ENCODE measurements around the gene SLIT3. TPM values are rescaled to one million over a fixed set of nuclear protein-coding genes. Genes with fewer than 3 reads are reported as not detected.

Gene SLIT3
- total RNA-seq, 1 experiment from 2014 or later: 0.92 TPM

GRCh38 chr5:169304175-169304574 is 3.2 kb upstream of the SLIT3 start:
- no peak for TF ChIP-seq CTCF (conservative IDR thresholded peaks at IDR 0.05)
- no peak overlapping the region for H4K5ac ChIP-seq (ENCODE audit: insufficient read length, low read depth, low read length)
- H3K14ac ChIP-seq (ENCODE audit: insufficient read depth, low read length): no peak overlapping the region
- no CpG with 5 or more reads among the region's 1 CpG for WGBS (ENCODE audit: extremely low coverage, insufficient read length, low lambda C conversion rate)
- H3K27ac ChIP-seq (ENCODE audit: insufficient read length, low read depth, low read length): no peak overlapping the region
- H2BK120ac ChIP-seq (ENCODE audit: low read depth, low read length, poor library complexity, severe bottlenecking): no peak overlapping the region
- H3K4ac ChIP-seq (ENCODE audit: low read depth, low read length): no peak overlapping the region
- no peak overlapping the region for H3K18ac ChIP-seq (ENCODE audit: insufficient read length, low read depth, low read length)
- no peak overlapping the region for H2BK20ac ChIP-seq (ENCODE audit: low read depth, low read length, poor library complexity, severe bottlenecking)
- no peak overlapping the region for H2BK12ac ChIP-seq (ENCODE audit: insufficient read length, low read depth, low read length)
- H3K4me1 ChIP-seq (ENCODE audit: insufficient read depth, low read length): 0 out of 2 replicates have a peak, but pooled peaks cover 2% of the 10 kb centered on the region
- peaks cover 14% of the 10 kb centered on the region for H3K27me3 ChIP-seq (ENCODE audit: insufficient read depth, low read length)
- H3T11ph ChIP-seq (ENCODE audit: low read length): no peak overlapping the region
- H4K8ac ChIP-seq (replicated peaks; ENCODE audit: insufficient read length, low read depth, low read length): no peak overlapping the region
- H2BK15ac ChIP-seq (ENCODE audit: low read depth, low read length): no peak overlapping the region
- no peaks in the 10 kb centered on the region for H3K79me1 ChIP-seq (ENCODE audit: insufficient read depth, low read depth, low read length, poor library complexity, severe bottlenecking)
- H3K9ac ChIP-seq (ENCODE audit: extremely low read depth, insufficient read length, low read length): no peak overlapping the region
- H3K23me2 ChIP-seq (ENCODE audit: insufficient read length, low read depth, low read length, poor library complexity, severe bottlenecking): no peaks in the 10 kb centered on the region
- H2BK5ac ChIP-seq (ENCODE audit: insufficient read length, low read length): no peak overlapping the region
- no peak for DNase-seq
- no peak overlapping the region for H3K4me2 ChIP-seq (ENCODE audit: insufficient read depth, insufficient read length, low read length)
- Mint-ChIP-seq H3K4me1 (peaks cover 24 to 27% of the 10 kb centered on the region in 2 experiments), H3K9me3 (no peaks in the 10 kb centered on the region), H3K27me3 (ENCODE audit: low read depth) (peaks cover 67% of the 10 kb centered on the region), H3K36me3 (ENCODE audit: insufficient read depth in 1 of 3, low read depth in 3 of 3) (no peaks in the 10 kb centered on the region), H3K27ac (no peak overlapping the region), H3K4me3 (no peak overlapping the region)
- no peak overlapping the region for H3K56ac ChIP-seq (ENCODE audit: insufficient read length, low read depth, low read length)
- H4K20me1 ChIP-seq (ENCODE audit: control insufficient read depth, insufficient read depth, insufficient read length): no peaks in the 10 kb centered on the region
- H2AFZ ChIP-seq (ENCODE audit: low read length): no peak overlapping the region
- no peaks in the 10 kb centered on the region for H3K9me3 ChIP-seq (ENCODE audit: control insufficient read depth, low read depth, low read length)
- H3K79me2 ChIP-seq (ENCODE audit: insufficient read depth, low read length): no peaks in the 10 kb centered on the region
- H2AK5ac ChIP-seq (ENCODE audit: insufficient read length, low read length): no peak overlapping the region
- H4K91ac ChIP-seq (ENCODE audit: insufficient read length, low read depth, low read length): no peak overlapping the region
- no peak overlapping the region for H3K23ac ChIP-seq (ENCODE audit: insufficient read length, low read depth, low read length)
